H9 (cell line): ENCODE data around the gene EOMES. TPM values are rescaled to one million over a fixed set of nuclear protein-coding genes. Genes with fewer than 3 reads are reported as not detected.

Source experiments
- DNase-seq: peaks from one replicate; pipeline ENCODE4 v3.0.0-alpha.2; 2017
- H2AFZ ChIP-seq: one replicate; pipeline ENCODE4 v1.6.1; 2013; ENCODE audit warnings: mild to moderate bottlenecking, low read length, control low read depth, moderate library complexity
- H2AK5ac ChIP-seq: 2 replicates; pipeline ENCODE4 v1.6.1; 2013; ENCODE audit warnings: low read length, control low read depth, mixed read lengths; ENCODE audit not compliant: insufficient read length
- H2BK120ac ChIP-seq: one replicate; pipeline ENCODE4 v1.6.1; 2013; ENCODE audit warnings: low read depth, mild to moderate bottlenecking, low read length, control low read depth, inconsistent platforms; ENCODE audit not compliant: poor library complexity, severe bottlenecking
- H2BK12ac ChIP-seq: 2 replicates; pipeline ENCODE4 v1.6.1; 2013; ENCODE audit warnings: low read length, control low read depth, mixed read lengths, low read depth; ENCODE audit not compliant: insufficient read length
- H2BK15ac ChIP-seq: 2 replicates; pipeline ENCODE4 v1.6.1; 2013; ENCODE audit warnings: low read depth, low read length, control low read depth
- H2BK20ac ChIP-seq: one replicate; pipeline ENCODE4 v1.6.1; 2013; ENCODE audit warnings: low read depth, mild to moderate bottlenecking, low read length, control low read depth, inconsistent platforms; ENCODE audit not compliant: poor library complexity, severe bottlenecking
- H2BK5ac ChIP-seq: 2 replicates; pipeline ENCODE4 v1.6.1; 2013; ENCODE audit warnings: low read length, control low read depth, mixed read lengths; ENCODE audit not compliant: insufficient read length
- H3K14ac ChIP-seq: 2 replicates; pipeline ENCODE4 v1.6.1; 2013; ENCODE audit warnings: low read length, control low read depth; ENCODE audit not compliant: insufficient read depth
- H3K18ac ChIP-seq: 2 replicates; pipeline ENCODE4 v1.6.1; 2013; ENCODE audit warnings: low read depth, mild to moderate bottlenecking, mixed read lengths, low read length, control low read depth; ENCODE audit not compliant: insufficient read length
- H3K23ac ChIP-seq: 2 replicates; pipeline ENCODE4 v1.6.1; 2013; ENCODE audit warnings: low read length, control low read depth, mixed read lengths, low read depth; ENCODE audit not compliant: insufficient read length
- H3K23me2 ChIP-seq: 2 replicates; pipeline ENCODE4 v1.6.1; 2013; ENCODE audit warnings: low read depth, mild to moderate bottlenecking, mixed read lengths, low read length, control low read depth; ENCODE audit not compliant: insufficient read length, poor library complexity, severe bottlenecking
- H3K27ac ChIP-seq: 2 replicates; pipeline ENCODE4 v1.5.1; 2013; ENCODE audit warnings: low read length, control low read depth, mixed read lengths, low read depth; ENCODE audit not compliant: insufficient read length
- H3K27me3 ChIP-seq: 2 replicates; pipeline ENCODE4 v1.6.1; 2013; ENCODE audit warnings: low read length, control low read depth, inconsistent platforms; ENCODE audit not compliant: insufficient read depth
- H3K4ac ChIP-seq: 2 replicates; pipeline ENCODE4 v1.6.1; 2013; ENCODE audit warnings: low read depth, mild to moderate bottlenecking, control low read depth, inconsistent platforms, low read length, moderate library complexity
- H3K4me1 ChIP-seq: 2 replicates; pipeline ENCODE4 v1.6.1; 2013; ENCODE audit warnings: low read length, control low read depth, inconsistent platforms; ENCODE audit not compliant: insufficient read depth
- H3K4me2 ChIP-seq: 2 replicates; pipeline ENCODE4 v1.6.1; 2013; ENCODE audit warnings: low read length, control low read depth, mixed read lengths; ENCODE audit not compliant: insufficient read length, insufficient read depth
- H3K56ac ChIP-seq: 2 replicates; pipeline ENCODE4 v1.6.1; 2013; ENCODE audit warnings: low read depth, mild to moderate bottlenecking, mixed read lengths, low read length, control low read depth; ENCODE audit not compliant: insufficient read length
- H3K79me1 ChIP-seq: 2 replicates; pipeline ENCODE4 v1.6.1; 2013; ENCODE audit warnings: low read depth, mild to moderate bottlenecking, moderate library complexity, low read length, control low read depth, inconsistent platforms; ENCODE audit not compliant: insufficient read depth, poor library complexity, severe bottlenecking
- H3K79me2 ChIP-seq: 2 replicates; pipeline ENCODE4 v1.6.1; 2013; ENCODE audit warnings: low read length, control low read depth, inconsistent platforms; ENCODE audit not compliant: insufficient read depth
- H3K9ac ChIP-seq: 2 replicates; pipeline ENCODE4 v1.6.1; 2013; ENCODE audit warnings: low read length, control low read depth, mixed read lengths; ENCODE audit not compliant: insufficient read length; ENCODE audit errors: extremely low read depth
- H3K9me3 ChIP-seq: one replicate; pipeline ENCODE4 v1.6.1; 2013; ENCODE audit warnings: low read depth, low read length, inconsistent platforms; ENCODE audit not compliant: control insufficient read depth
- H3T11ph ChIP-seq: one replicate; pipeline ENCODE4 v1.6.1; 2013; ENCODE audit warnings: mild to moderate bottlenecking, low read length, control low read depth, inconsistent platforms
- H4K20me1 ChIP-seq: one replicate; pipeline ENCODE4 v1.6.1; 2013; ENCODE audit not compliant: control insufficient read depth, insufficient read length, insufficient read depth
- H4K5ac ChIP-seq: 2 replicates; pipeline ENCODE4 v1.6.1; 2013; ENCODE audit warnings: low read depth, mild to moderate bottlenecking, mixed read lengths, low read length, control low read depth; ENCODE audit not compliant: insufficient read length
- H4K8ac ChIP-seq: replicated peaks from 2 replicates; pipeline ENCODE4 v1.6.1; 2013; ENCODE audit warnings: low read length, control low read depth, mixed read lengths, low read depth; ENCODE audit not compliant: insufficient read length
- H4K91ac ChIP-seq: 2 replicates; pipeline ENCODE4 v1.6.1; 2013; ENCODE audit warnings: low read depth, mild to moderate bottlenecking, moderate library complexity, mixed read lengths, low read length, control low read depth; ENCODE audit not compliant: insufficient read length
- H3K27ac Mint-ChIP-seq, 3 experiments: 2 replicates in 2 of 3; 3 replicates in 1 of 3; pipeline ENCODE4 v1.8.0; 2020 to 2021; ENCODE audit warnings: mixed read lengths in 3 of 3, mild to moderate bottlenecking in 1 of 3, moderate library complexity in 1 of 3
- H3K27me3 Mint-ChIP-seq: 2 replicates; pipeline ENCODE4 v1.8.0; 2021; ENCODE audit warnings: low read depth, mild to moderate bottlenecking, moderate library complexity, mixed read lengths
- H3K36me3 Mint-ChIP-seq, 3 experiments: 2 replicates in 2 of 3; 3 replicates in 1 of 3; pipeline ENCODE4 v1.8.0; 2020 to 2021; ENCODE audit warnings: low read depth in 3 of 3, mixed read lengths in 3 of 3; ENCODE audit not compliant: insufficient read depth in 1 of 3
- H3K4me1 Mint-ChIP-seq, 2 experiments: 2 replicates each; pipeline ENCODE4 v1.8.0; 2020; ENCODE audit warnings: mixed read lengths in 2 of 2
- H3K4me3 Mint-ChIP-seq, 2 experiments: 2 replicates in 1 of 2; 3 replicates in 1 of 2; pipeline ENCODE4 v1.8.0; 2020 to 2021; ENCODE audit warnings: mild to moderate bottlenecking in 2 of 2, mixed read lengths in 2 of 2, moderate library complexity in 1 of 2
- H3K9me3 Mint-ChIP-seq, 2 experiments: 2 replicates in 1 of 2; 3 replicates in 1 of 2; pipeline ENCODE4 v1.8.0; 2020; ENCODE audit warnings: mild to moderate bottlenecking in 2 of 2, mixed read lengths in 2 of 2, moderate library complexity in 1 of 2
- CTCF ChIP-seq: fragments of 200-600 bp; sonication (generic); conservative IDR thresholded peaks from 3 replicates; pipeline ENCODE4 v1.8.0; 2021; ENCODE audit warnings: antibody characterized with exemption, mild to moderate bottlenecking
- WGBS: extraction: QIAGEN DNeasy Blood & Tissue Kit; methylation state at CpG from one replicate; pipeline ENCODE4 v1.1.7; 2013; ENCODE audit warnings: missing lambda C conversion rate, low lambda C conversion rate, mixed read lengths; ENCODE audit not compliant: insufficient read length; ENCODE audit errors: extremely low coverage; 5-methylcytosine and 5-hydroxymethylcytosine counted together
- total RNA-seq: library from RNA; stranded (reverse); gene quantifications from 2 replicates; pipeline ENCODE4 v1.2.1, GENCODE V29; 2021

The EOMES gene
- total RNA-seq, 1 experiment from 2014 or later, result 1.7 TPM

GRCh38 chr3:27695636-27696035 is 26.5 kb downstream of the EOMES start:
- Histone ChIP-seq H2AK5ac (no peak overlapping the region), H3K9me3 (no peaks in the 10 kb centered on the region), H4K8ac (no peak overlapping the region), H3K56ac (no peak overlapping the region), H3K27me3 (no peaks in the 10 kb centered on the region), H3K14ac (no peak overlapping the region), H3T11ph (no peak overlapping the region), H3K9ac (no peak overlapping the region), H3K4ac (no peak overlapping the region), H2BK20ac (no peak overlapping the region), H4K20me1 (no peaks in the 10 kb centered on the region), H3K23me2 (no peaks in the 10 kb centered on the region), H3K18ac (no peak overlapping the region), H2BK5ac (no peak overlapping the region), H3K27ac (no peak overlapping the region), H2BK15ac (no peak overlapping the region), H2BK120ac (no peak overlapping the region), H3K23ac (no peak overlapping the region), H2BK12ac (no peak overlapping the region), H3K4me2 (no peak overlapping the region), H4K5ac (no peak overlapping the region), H4K91ac (no peak overlapping the region), H3K79me1 (no peaks in the 10 kb centered on the region), H3K79me2 (no peaks in the 10 kb centered on the region), H3K4me1 (no peaks in the 10 kb centered on the region), H2AFZ (no peak overlapping the region)
- H3K4me3 Mint-ChIP-seq, result no peak overlapping the region
- H3K36me3 Mint-ChIP-seq, result peaks cover 0 to 1% (median 0%) of the 10 kb centered on the region in 3 experiments; a peak in 1 of 7 replicates
- no peak overlapping the region for H3K27ac Mint-ChIP-seq
- no peak for DNase-seq
- peaks cover 4% of the 10 kb centered on the region in 2 experiments; a peak in 3 of 5 replicates for H3K9me3 Mint-ChIP-seq
- no CpG with 5 or more reads among the region's 2 CpGs for WGBS
- TF ChIP-seq CTCF, result no peak
- no peaks in the 10 kb centered on the region for H3K4me1 Mint-ChIP-seq
- no peaks in the 10 kb centered on the region for H3K27me3 Mint-ChIP-seq
